ENCODE data around the gene RAB35.

DNA sequence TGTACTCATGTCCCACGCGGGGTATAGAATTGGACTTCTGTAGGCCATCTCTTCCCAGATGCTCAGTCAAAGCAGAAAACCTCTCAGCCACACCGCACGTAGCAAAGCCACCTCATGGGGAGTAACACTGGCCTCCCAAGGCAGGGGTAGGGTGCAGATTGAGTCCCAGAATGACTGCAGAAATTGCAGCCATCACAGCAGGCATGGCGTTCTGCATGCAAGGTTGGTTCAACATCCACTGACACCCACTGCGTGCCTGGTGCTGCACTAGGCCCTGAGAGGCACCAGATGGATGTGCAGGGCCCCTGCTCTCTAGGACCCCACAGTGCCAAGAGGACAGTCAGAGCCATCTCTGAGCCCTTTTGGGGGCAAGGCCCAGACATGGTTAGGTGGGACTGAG is 39.9 kb downstream of the RAB35 start:
- TF ChIP-seq CTCF (IDR thresholded peaks at IDR 0.05) (no peak), CHD2 (IDR thresholded peaks at IDR 0.05; ENCODE audit: low read length, partially characterized antibody) (no peak), CEBPB (IDR thresholded peaks at IDR 0.05) (no peak), POLR2A (IDR thresholded peaks at IDR 0.05; ENCODE audit: low read length) (no peak), KDM5A (IDR thresholded peaks at IDR 0.05) (no peak), ZNF302 (CRISPR knock-in tag; IDR thresholded peaks at IDR 0.05) (no peak), MYC (IDR thresholded peaks at IDR 0.05; ENCODE audit: borderline replicate concordance, low read length) (no peak), POLR2AphosphoS2 (conservative IDR thresholded peaks at IDR 0.05; ENCODE audit: low read length) (no peak), RAD21 (conservative IDR thresholded peaks at IDR 0.05 in 1 of 2, IDR thresholded peaks at IDR 0.05 in 1 of 2) (no peak), MAFK (IDR thresholded peaks at IDR 0.05; ENCODE audit: partially characterized antibody) (no peak)
- TF ChIP-seq, protein P1, sequence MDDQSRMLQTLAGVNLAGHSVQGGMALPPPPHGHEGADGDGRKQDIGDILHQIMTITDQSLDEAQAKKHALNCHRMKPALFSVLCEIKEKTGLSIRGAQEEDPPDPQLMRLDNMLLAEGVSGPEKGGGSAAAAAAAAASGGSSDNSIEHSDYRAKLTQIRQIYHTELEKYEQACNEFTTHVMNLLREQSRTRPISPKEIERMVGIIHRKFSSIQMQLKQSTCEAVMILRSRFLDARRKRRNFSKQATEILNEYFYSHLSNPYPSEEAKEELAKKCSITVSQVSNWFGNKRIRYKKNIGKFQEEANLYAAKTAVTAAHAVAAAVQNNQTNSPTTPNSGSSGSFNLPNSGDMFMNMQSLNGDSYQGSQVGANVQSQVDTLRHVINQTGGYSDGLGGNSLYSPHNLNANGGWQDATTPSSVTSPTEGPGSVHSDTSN (IDR thresholded peaks at IDR 0.05), result no peak
- TF ChIP-seq, protein P2, sequence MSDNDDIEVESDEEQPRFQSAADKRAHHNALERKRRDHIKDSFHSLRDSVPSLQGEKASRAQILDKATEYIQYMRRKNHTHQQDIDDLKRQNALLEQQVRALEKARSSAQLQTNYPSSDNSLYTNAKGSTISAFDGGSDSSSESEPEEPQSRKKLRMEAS (IDR thresholded peaks at IDR 0.05), result no peak

All from A549 (cell line).